CD4-positive, CD25-positive, alpha-beta regulatory T cell (primary cell): Measurements from ENCODE around the gene NOP53. TPM values are rescaled to one million over a fixed set of nuclear protein-coding genes. Genes with fewer than 3 reads are reported as not detected.

Experiments used
- ATAC-seq, 2 donors: fragments of 150-1000 bp; cut with Tn5 transposase; one replicate each; pipeline ENCODE4 v1.10.0; 2021; ENCODE audit warnings: low read depth in 2 of 2, moderate number of reproducible peaks in 2 of 2, moderate library complexity in 1 of 2
- DNase-seq, 3 donors: peaks; one replicate each; pipeline versions ENCODE4 v3.0.0 to v3.0.0-alpha.2; 2012 to 2022; ENCODE audit warnings: mixed read lengths in 1 of 3
- H3K27ac ChIP-seq: one replicate; pipeline ENCODE4 v1.7.0; 2013; ENCODE audit warnings: mild to moderate bottlenecking, low read length; ENCODE audit not compliant: insufficient read depth, poor library complexity, severe bottlenecking
- H3K27me3 ChIP-seq: one replicate; pipeline ENCODE4 v1.7.0; 2013; ENCODE audit warnings: low read length; ENCODE audit not compliant: control insufficient read depth, insufficient read depth
- H3K36me3 ChIP-seq: one replicate; pipeline ENCODE4 v1.7.0; 2013; ENCODE audit warnings: mild to moderate bottlenecking, low read length, moderate library complexity; ENCODE audit not compliant: control insufficient read depth, insufficient read depth
- H3K4me1 ChIP-seq: 2 replicates; pipeline ENCODE4 v1.7.0; 2013; ENCODE audit warnings: mild to moderate bottlenecking, low read length; ENCODE audit not compliant: insufficient read depth, control insufficient read depth, poor library complexity, severe bottlenecking
- H3K4me3 ChIP-seq: one replicate; pipeline ENCODE4 v1.7.0; 2013; ENCODE audit warnings: low read depth, mild to moderate bottlenecking, low read length, moderate library complexity
- H3K9me3 ChIP-seq, 2 experiments: 1 replicate in 1 of 2; 2 replicates in 1 of 2; pipeline ENCODE4 v1.7.0; 2013; ENCODE audit warnings: low read length in 2 of 2, mild to moderate bottlenecking in 1 of 2, moderate library complexity in 1 of 2; ENCODE audit not compliant: control insufficient read depth in 2 of 2
- H3K27ac Mint-ChIP-seq, 3 donors: one replicate each; pipeline ENCODE4 v1.8.0; 2020 to 2022; ENCODE audit warnings: mild to moderate bottlenecking in 3 of 3, mixed read lengths in 3 of 3, moderate library complexity in 2 of 3
- H3K27me3 Mint-ChIP-seq: one replicate; pipeline ENCODE4 v1.8.0; 2022; ENCODE audit warnings: mild to moderate bottlenecking, mixed read lengths
- H3K36me3 Mint-ChIP-seq: one replicate; pipeline ENCODE4 v1.8.0; 2020; ENCODE audit warnings: mixed read lengths
- H3K4me1 Mint-ChIP-seq, 4 donors: one replicate each; pipeline ENCODE4 v1.8.0; 2020 to 2022; ENCODE audit warnings: mixed read lengths in 4 of 4, mild to moderate bottlenecking in 1 of 4
- H3K4me3 Mint-ChIP-seq, 4 donors: one replicate each; pipeline ENCODE4 v1.8.0; 2020 to 2022; ENCODE audit warnings: mild to moderate bottlenecking in 4 of 4, mixed read lengths in 4 of 4, moderate library complexity in 3 of 4
- H3K9me3 Mint-ChIP-seq, 7 donors: one replicate each; pipeline ENCODE4 v1.8.0; 2020 to 2022; ENCODE audit warnings: mixed read lengths in 7 of 7, mild to moderate bottlenecking in 3 of 7, moderate library complexity in 2 of 7
- polyA plus RNA-seq, 4 donors: library from polyadenylated mRNA; unstranded; fragments of 300-500 nt; fragmentation: Illumina TruSeq; gene quantifications; one replicate each; pipeline ENCODE4 v1.2.3, GENCODE V29; 2021
- total RNA-seq: library from RNA; stranded (reverse); gene quantifications from one replicate; pipeline ENCODE4 v1.2.3, GENCODE V29; 2022

Gene NOP53
- 701 TPM for total RNA-seq
- polyA plus RNA-seq, result 100 to 1,000 TPM; 168 to 353 (median 217) TPM

DNA sequence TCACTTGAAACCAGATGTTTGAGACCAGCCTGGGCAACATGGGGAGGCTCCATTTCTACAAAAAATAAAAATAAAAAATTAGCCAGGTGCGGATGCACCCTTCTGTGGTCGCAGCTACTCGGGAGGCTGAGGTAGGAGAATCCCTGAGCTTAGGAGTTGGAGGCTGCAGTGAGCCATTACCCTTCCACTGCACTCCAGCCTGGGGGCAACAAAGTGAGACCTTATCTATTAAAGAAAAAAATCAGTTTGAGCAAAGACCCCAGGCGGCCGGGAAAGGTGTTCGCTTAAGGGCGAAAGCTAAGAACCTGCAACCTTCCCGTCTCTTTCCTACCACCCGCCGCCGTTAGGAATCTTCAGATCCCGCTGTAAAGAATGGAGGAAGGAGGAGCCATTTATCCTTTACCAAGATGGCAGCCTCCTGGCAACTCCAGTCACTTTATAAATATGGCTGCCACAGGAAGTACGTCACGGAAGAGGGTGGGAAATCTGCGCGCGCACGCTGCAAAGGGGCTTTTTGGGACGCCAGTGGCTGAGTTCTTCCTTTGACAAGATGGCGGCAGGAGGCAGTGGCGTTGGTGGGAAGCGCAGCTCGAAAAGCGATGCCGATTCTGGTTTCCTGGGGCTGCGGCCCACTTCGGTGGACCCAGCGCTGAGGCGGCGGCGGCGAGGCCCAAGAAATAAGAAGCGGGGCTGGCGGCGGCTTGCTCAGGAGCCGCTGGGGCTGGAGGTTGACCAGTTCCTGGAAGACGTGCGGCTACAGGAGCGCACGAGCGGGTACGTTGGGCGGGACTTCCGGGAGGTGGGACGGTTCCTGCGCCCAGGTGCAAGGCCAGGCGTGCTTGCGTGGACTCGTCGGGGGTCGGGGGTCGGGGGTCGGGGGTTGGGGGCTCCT, at the start of gene NOP53:
Gene NOP53, plus strand, starts transcription at position 537 of the 892 bp plus-strand sequence. Its CDS starts 14 bp downstream, at position 551.
- no peaks in the 10 kb centered on the region for H3K27me3 Mint-ChIP-seq
- peaks cover 33% of the 10 kb centered on the region for H3K36me3 ChIP-seq
- DNase-seq (peak; percentile 92 to 98 (median 97)), ATAC-seq (peak; percentile 79)
- H3K27me3 ChIP-seq, result no peaks in the 10 kb centered on the region
- H3K4me3 Mint-ChIP-seq, result peak within 1 kb of the TSS; percentile 95 to 100 (median 96)
- peak within 1 kb of the TSS; percentile 100 for H3K27ac Mint-ChIP-seq
- H3K27ac ChIP-seq, result peak within 1 kb of the TSS; percentile 98
- H3K4me3 ChIP-seq, result peak within 1 kb of the TSS; percentile 82
- H3K9me3 Mint-ChIP-seq, result no peaks in the 10 kb centered on the region
- H3K9me3 ChIP-seq, result no peaks in the 10 kb centered on the region
- peaks cover 49% of the 10 kb centered on the region for H3K4me1 ChIP-seq
- peaks cover 5 to 46% (median 26%) of the 10 kb centered on the region in 4 donors for H3K4me1 Mint-ChIP-seq
- H3K36me3 Mint-ChIP-seq, result peaks cover 9% of the 10 kb centered on the region

DNA sequence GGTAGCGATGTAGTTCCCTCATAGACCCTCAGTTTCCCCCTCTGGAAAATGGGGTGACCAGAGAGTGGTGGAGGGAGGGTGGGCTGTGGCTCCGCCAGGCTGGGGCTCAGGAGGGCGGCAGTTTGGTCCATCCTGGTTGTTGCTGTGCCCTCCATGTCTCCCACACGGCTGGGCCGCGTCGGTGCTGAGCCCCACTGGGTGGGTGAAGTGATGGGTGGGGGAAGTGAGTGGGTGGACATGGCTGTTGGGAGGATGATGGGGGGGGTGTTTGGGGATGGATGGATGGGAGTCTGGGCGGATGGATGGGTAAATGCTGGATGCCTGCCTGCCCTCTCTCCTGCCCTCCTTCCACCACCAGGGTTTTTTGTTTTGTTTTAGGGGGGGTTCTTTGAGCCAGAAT, 48.7 kb upstream of the NOP53 start:
- no peaks in the 10 kb centered on the region for H3K27me3 Mint-ChIP-seq

DNA sequence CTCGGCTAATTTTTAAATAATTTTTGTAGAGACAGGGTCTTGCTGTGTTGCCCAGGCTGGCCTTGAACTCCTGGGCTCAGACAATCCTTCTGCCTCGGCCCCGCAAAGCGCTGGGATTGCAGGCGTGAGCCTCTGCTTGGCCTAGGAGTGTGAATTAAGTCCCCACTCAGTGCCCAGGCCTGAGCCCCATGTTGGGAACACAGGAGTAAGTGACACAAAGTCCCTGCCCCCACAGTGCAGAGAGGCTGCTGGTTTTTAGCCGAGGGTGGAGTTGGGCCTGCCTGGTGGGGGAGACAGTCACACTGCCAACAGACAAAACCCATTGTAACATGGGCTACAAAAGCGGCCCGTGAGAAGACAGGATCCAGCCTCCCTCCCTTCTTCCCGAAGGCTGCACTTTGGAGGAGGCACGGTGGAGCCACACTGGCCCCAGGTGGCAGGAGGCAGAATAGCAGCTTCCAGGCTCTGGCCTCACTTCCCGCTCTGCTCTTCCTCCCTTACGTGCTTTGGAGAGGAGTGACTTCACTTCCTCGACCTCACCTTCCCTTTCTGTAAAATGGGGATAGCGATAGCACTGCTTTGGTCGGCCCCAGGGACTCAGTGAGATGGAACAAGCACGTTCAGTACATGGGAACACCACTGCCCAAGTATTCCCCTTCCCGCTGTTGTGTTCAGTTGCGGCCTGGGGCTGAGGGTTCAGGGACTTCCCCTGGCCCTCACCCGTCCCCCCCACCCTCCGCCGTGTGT, 47.3 kb upstream of the NOP53 start:
- Histone ChIP-seq H3K4me3 (no peak overlapping the region), H3K27me3 (no peaks in the 10 kb centered on the region), H3K4me1 (no peaks in the 10 kb centered on the region), H3K36me3 (peaks cover 38% of the 10 kb centered on the region), H3K27ac (no peak overlapping the region), H3K9me3 (no peaks in the 10 kb centered on the region)
- ATAC-seq, result peak; percentile 54 to 60
- Mint-ChIP-seq H3K4me3 (no peak overlapping the region), H3K27me3 (no peaks in the 10 kb centered on the region), H3K4me1 (peaks cover 0 to 2% (median 0%) of the 10 kb centered on the region in 4 donors), H3K9me3 (no peaks in the 10 kb centered on the region), H3K36me3 (peaks cover 7% of the 10 kb centered on the region), H3K27ac (peak overlapping the region in 1 of 3 donors; percentile 48)
- peak; percentile 32 to 64 (median 41) for DNase-seq

More for the DNA sequence above, 48.7 kb upstream of the NOP53 start:
- H3K4me3 ChIP-seq, result no peak overlapping the region
- H3K9me3 Mint-ChIP-seq, result no peaks in the 10 kb centered on the region
- H3K27ac ChIP-seq, result no peak overlapping the region
- peaks cover 11% of the 10 kb centered on the region for H3K36me3 Mint-ChIP-seq
- no peak overlapping the region for H3K4me3 Mint-ChIP-seq
- H3K9me3 ChIP-seq, result no peaks in the 10 kb centered on the region
- ATAC-seq, result no peak
- H3K27ac Mint-ChIP-seq, result no peak overlapping the region
- H3K27me3 ChIP-seq, result no peaks in the 10 kb centered on the region
- no peaks in the 10 kb centered on the region for H3K4me1 ChIP-seq
- no peak for DNase-seq
- no peaks in the 10 kb centered on the region for H3K4me1 Mint-ChIP-seq
- H3K36me3 ChIP-seq, result peaks cover 35% of the 10 kb centered on the region

DNA sequence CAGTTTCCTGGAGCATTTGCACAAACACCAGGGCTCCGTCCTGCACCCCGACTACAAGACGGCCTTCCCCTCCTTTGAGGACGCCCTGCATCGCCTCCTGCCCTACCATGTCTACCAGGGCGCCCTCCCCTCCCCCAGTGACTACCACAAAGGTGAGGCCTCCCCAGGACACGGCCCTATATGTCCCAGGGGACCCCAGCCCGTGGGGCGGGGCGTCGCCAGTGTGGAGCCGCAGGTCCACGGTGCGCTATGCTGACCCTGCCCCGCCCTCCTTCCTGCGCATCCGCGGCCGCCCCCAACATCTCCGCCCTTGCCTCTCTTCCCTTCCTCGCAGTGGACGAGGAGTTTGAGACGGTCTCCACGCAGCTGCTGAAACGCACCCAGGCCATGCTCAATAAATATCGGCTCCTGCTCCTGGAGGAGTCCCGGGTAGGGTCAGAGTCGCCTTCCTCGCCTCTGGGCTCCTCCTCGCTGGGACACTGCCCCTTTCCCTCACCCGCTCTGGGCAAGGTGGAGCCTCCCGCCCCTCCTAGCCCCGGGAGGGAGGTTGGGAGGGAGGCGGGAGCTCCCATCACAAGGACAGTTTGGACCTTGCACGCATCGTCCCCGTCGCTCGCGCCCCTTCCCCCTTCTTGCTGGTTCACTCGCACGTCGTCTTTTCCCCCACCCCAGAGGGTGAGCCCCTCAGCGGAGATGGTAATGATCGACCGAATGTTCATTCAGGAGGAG, 46.6 kb upstream of the NOP53 start:
- H3K4me1 ChIP-seq, result no peaks in the 10 kb centered on the region
- peaks cover 35% of the 10 kb centered on the region for H3K36me3 ChIP-seq
- ATAC-seq (no peak), DNase-seq (no peak)
- no peaks in the 10 kb centered on the region for H3K9me3 ChIP-seq
- no peaks in the 10 kb centered on the region for H3K27me3 ChIP-seq
- Mint-ChIP-seq H3K4me1 (peaks cover 0 to 6% (median 0%) of the 10 kb centered on the region in 4 donors), H3K9me3 (no peaks in the 10 kb centered on the region), H3K27ac (no peak overlapping the region), H3K27me3 (no peaks in the 10 kb centered on the region), H3K4me3 (no peak overlapping the region), H3K36me3 (peaks cover 11% of the 10 kb centered on the region)
- H3K27ac ChIP-seq, result no peak overlapping the region
- H3K4me3 ChIP-seq, result no peak overlapping the region

DNA sequence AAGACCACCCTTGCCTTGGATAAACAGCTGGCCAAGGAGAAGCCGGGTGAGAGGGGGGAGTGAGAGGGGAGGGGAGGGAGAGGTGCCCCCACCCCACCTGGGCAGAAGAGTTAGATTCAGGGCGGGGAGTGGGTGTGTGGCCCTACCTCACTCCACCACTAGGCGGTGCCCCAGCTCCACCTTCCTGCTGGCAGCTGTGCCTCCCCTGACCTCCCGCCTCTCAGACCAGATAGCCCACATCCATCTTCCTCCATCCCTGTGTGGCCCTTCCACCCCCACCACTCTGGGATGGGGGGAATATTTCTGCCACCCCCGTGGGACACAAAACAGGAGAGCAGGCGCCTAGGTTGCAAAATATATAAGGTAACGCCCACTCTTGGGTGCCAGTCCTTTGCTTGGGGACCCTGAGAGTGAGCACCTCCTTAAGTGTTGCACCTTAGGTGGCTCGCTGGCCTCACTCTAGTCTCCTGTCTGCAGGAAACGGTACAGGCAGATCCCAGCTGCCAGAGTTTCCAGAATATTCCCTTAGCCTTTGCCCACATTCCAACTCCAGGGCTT, 45.9 kb upstream of the NOP53 start:
- Histone ChIP-seq H3K4me1 (no peaks in the 10 kb centered on the region), H3K27ac (no peak overlapping the region), H3K9me3 (no peaks in the 10 kb centered on the region), H3K36me3 (peaks cover 35% of the 10 kb centered on the region), H3K27me3 (no peaks in the 10 kb centered on the region), H3K4me3 (no peak overlapping the region)
- no peaks in the 10 kb centered on the region for H3K27me3 Mint-ChIP-seq
- no peak overlapping the region for H3K27ac Mint-ChIP-seq
- ATAC-seq (no peak), DNase-seq (peak; percentile 21 to 39 (median 33))
- H3K4me1 Mint-ChIP-seq, result peaks cover 0 to 6% (median 0%) of the 10 kb centered on the region in 4 donors
- peaks cover 11% of the 10 kb centered on the region for H3K36me3 Mint-ChIP-seq
- H3K9me3 Mint-ChIP-seq, result no peaks in the 10 kb centered on the region
- H3K4me3 Mint-ChIP-seq, result no peak overlapping the region

DNA sequence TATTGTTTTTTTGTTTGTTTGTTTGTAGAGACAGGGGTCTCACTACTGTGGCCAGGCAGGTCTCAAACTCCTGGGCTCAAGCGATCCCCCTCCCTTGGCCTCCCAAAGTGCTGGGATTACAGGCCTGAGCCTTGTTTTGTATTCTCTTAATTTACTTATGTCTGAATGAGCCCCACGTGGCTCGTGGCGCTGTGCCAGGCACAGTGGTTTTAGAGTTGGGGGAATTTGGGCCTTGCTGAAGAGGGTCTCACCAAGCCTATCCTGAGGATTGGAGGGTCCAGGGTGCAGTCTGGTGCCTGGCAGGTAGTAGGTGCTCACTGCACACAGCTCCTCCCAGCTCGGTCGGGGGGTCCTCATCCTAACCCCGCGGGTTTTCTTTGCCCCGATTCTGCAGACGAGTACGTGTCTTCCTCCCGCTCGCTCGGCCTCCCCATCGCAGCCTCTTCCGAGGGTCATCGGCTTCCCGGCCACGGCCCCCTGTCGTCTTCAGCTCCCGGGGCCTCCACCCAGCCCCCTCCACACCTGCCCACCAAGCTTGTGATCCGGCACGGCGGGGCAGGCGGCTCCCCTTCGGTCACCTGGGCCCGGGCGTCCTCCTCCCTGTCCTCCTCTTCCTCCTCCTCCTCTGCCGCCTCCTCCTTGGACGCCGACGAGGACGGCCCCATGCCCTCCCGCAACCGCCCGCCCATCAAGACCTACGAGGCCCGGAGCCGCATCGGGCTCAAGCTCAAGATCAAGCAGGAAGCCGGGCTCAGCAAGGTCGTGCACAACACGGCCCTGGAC, 44.2 kb upstream of the NOP53 start:
- H3K27me3 ChIP-seq, result no peaks in the 10 kb centered on the region
- no peaks in the 10 kb centered on the region for H3K9me3 ChIP-seq
- peaks cover 0 to 6% (median 0%) of the 10 kb centered on the region in 4 donors for H3K4me1 Mint-ChIP-seq
- ATAC-seq, result no peak
- H3K4me3 Mint-ChIP-seq, result no peak overlapping the region
- H3K27ac Mint-ChIP-seq, result no peak overlapping the region
- no peaks in the 10 kb centered on the region for H3K4me1 ChIP-seq
- no peaks in the 10 kb centered on the region for H3K27me3 Mint-ChIP-seq
- no peaks in the 10 kb centered on the region for H3K9me3 Mint-ChIP-seq
- H3K36me3 Mint-ChIP-seq, result peaks cover 6% of the 10 kb centered on the region
- peaks cover 35% of the 10 kb centered on the region for H3K36me3 ChIP-seq
- H3K27ac ChIP-seq, result no peak overlapping the region
- no peak overlapping the region for H3K4me3 ChIP-seq
- DNase-seq, result no peak
